GM19099 (cell line): ENCODE measurements around the gene SEMA5B.

Experiments
- POLR2A ChIP-seq: IDR thresholded peaks from 3 replicates; pipeline ENCODE4 v1.6.1; 2011; ENCODE audit warnings: low read depth; ENCODE audit not compliant: insufficient read length; ENCODE audit errors: extremely low read depth

Gene SEMA5B

DNA sequence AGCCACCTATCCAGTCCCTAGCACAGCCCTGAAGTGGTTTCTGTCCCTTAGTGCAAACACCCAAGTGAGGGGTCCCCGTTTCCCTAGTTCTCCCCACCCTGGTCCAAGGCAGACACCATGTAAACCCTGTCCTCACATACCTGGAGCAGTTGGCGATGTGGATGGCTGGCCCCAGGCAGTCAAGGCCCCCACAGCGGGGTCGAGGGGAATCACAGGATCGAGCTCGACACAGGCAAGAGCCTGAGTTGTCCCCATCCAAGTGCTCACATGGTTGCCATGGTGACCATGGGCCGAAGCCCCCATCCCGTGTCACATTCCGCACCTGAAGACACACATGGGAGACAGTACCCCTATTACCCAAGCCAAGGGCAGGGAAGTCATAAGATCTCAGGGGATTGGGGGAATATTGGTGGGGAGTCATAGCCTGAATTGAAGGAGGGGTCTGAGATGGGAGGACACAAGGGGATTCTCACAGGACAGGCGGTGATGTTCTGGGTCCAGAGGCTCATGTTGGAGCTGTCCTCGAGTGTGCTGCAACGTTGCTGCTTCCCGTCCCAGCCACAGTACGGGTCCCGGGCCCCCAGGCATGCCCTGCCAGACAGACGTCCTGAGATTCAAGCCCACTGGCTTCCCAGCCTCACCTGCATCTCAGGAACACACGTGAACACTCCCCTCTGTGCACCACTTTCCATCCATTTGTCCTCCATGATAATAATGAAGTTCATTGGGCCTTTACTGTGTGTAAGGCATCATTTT is 112.1 kb downstream of the SEMA5B start:
- no peak for TF ChIP-seq POLR2A

DNA sequence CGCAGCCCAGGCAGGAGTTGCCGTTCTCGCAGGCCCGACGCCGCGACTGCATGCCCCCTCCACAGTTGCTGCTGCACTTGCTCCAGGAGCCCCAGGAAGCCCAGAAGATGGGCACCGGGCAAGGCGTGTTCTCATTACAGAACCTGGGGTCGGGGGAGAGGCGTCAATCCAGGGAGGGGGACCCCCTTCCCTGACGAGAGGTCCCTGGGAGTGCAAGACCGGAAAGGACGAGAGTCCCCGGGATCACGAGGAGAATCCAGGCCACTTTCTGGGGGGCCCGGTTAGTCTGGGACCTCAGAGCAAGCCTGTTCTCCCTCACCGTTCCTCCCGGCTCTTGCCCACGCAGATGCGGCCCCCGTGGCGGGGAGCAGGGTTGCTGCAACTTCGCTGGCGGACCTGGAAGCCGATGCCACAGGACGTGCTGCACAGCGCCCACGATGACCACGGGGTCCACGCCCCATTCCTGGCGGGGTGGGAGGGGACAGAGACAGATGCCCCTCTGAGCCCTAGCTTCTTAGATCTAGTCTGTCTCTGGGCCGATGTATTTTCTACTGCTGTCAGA is 113.9 kb downstream of the SEMA5B start:
- TF ChIP-seq POLR2A: no peak

DNA sequence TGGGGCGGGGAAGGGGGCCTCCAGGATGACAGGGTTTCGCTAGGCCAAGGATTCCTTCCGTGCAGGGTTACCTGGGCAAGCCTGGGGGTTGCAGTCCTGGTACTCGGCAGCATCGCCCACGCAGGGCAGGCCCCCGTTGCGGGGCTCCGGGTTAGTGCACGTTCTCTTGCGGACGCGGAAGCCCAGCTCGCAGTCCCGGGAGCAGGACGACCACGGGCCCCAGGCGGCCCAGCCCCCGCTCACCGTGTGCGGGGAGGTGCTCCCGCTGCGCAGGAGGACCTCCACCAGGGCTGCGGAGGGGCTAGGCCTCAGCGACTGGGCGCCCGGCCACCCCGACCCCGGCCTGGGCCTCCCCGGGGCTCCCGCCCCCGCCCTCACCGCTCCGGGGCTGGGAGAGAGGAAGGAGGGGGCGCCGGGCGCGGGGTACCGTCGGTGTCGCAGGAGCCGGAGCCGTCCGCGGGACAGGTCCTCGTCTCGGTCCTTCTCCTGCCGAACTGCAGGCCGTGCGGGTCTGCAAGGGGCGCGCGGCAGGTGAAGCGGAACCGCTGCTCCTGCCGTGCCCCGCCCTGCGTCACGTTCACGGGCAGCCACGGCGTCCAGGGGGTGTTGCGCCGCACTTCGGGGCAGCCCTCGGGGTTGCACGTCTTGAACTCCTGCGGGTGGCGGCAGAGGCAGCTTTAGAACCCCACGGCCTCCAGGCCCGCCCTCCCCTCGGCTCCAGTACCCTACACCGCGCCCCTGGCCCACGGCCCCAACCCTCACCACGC is 114.6 kb downstream of the SEMA5B start:
- TF ChIP-seq POLR2A: no peak

GRCh38 chr3:122911901-122912300 is 115.7 kb downstream of the SEMA5B start:
- no peak for TF ChIP-seq POLR2A

DNA sequence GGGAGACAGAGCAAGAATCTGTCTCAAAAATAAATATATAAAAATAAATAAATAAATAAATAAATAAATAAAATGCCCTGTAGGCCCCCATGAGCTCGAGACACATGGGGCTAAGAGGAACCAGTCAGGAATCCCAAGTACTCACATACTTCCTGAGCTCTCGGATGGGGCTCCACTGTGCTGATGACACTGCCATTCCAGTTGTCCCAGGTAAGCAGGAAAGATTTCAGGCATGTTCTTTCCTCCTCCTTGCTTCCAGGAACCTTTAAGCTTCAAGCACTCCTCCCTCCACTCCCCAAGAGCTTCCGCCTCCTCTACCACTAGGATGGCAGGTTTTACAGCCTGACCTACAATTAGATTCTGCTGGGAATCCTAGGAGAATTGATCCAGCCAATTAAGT is 119.3 kb downstream of the SEMA5B start:
- no peak for TF ChIP-seq POLR2A

DNA sequence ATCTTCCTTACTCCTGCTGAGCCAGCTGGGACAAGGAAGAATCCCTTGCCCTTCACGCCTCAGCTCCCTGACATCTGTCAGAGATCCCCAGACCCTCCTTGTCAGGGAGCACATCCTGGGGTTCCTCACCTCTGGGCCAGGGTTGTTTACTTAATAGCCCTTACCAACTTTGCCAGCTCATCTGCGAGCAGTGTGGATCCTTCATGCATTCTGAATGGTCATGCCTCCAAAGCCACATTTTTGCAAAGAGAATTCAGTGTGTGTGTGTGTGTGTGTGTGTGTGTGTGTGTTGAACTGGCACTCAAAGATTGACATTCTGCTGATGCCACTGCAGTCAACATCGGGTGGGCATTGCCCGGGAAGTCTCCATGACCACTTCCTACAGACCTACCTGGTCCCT is 120.1 kb downstream of the SEMA5B start:
- no peak for TF ChIP-seq POLR2A

GRCh38 chr3:122903171-122903570 is 124.4 kb downstream of the SEMA5B start:
- TF ChIP-seq POLR2A: no peak

GRCh38 chr3:122902326-122902725 is 125.2 kb downstream of the SEMA5B start:
- no peak for TF ChIP-seq POLR2A

DNA sequence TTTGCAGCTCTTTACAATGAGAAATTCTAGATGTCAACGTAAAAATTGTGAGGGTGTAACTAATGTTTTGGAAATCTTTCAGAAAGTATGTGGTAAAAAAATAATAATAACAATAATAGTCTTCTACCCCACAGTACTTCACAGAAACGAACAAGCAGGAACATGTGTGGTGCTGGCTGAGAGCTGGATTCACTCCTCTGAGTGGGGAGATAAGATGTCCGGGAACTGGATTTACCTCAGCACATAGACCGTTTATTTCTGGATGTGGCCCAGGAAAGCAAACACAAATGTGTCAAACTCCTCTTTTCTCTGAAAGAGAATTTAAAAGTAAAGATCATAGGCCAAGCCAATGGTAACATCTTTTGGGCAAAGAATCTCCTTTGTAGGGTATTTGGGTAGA is 129.3 kb downstream of the SEMA5B start:
- no peak for TF ChIP-seq POLR2A

GRCh38 chr3:122893754-122894668 is 133.6 kb downstream of the SEMA5B start:
- no peak for TF ChIP-seq POLR2A

DNA sequence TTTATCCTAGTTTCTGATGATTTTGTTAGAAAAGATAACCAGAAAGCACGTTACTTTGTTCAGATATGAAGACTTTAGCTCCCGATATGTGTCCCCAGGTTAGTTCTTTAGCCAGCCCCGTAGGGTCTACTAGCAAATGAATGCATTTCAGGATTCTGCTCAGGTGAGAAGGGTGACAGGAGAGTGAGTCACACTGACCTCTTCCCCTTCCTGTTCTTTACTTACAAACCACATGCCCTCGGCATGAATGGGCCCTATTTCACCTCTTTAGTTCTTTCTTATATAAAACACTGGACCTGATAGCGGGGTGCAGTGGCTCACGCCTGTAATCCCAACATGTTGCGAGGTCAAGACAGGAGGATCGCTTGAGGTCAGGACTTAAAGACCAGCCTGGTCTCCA is 134.3 kb downstream of the SEMA5B start:
- TF ChIP-seq POLR2A: no peak

- TF ChIP-seq POLR2A: no peak
These were observed 135.2 kb downstream of the SEMA5B start for GRCh38 chr3:122892118-122892960.

DNA sequence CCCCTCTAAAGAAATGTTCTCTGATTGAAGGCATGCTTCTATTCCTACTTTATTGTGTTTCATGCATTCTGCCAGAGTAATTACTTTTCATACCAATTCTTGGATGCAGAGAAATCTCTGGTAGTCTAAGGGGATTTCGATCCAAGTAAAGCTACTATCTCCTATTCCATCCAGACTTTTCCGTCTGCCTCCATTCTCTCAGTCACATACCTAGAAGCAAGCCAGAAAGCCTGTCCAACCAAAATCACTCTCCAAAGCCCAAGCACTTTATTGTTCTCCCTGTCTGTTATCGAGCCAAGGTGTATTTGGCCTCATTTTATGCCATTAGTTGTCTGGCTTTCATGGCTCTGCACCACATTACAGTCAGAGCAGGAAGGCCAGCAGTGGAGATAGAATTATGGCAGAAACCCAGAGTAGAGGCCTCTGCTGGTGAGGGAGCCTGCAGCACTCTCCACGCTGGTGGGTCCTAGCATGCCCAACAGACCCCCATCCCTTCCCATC is 136.8 kb downstream of the SEMA5B start:
- no peak for TF ChIP-seq POLR2A
